Measurements from ENCODE around the gene WDR45B.

DNA sequence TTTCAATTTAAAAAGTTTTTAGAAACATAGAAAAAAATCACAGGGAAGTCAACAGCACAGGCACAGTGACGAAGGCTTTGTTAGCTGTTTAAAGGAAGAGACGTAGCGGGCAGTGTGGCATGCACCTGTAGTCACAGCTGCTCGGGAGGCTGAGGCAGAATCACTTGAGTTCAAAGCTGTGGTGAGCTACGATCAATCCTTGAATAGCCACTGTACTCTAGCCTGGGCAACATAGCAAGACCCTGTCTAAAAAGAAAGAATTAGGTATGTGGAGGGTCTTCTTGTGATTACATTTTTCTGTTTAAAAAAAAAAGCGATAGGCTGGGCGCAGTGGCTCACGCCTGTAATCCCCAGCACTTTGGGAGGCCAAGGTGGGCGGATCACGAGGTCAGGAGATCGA lies 78.6 kb downstream of the WDR45B start:
- no peak for TF ChIP-seq CTCF (IDR thresholded peaks at IDR 0.05)
- TF ChIP-seq POLR2A (IDR thresholded peaks at IDR 0.05; ENCODE audit: low read depth) = no peak
- TF ChIP-seq POLR2AphosphoS5 (IDR thresholded peaks at IDR 0.05) = no peak
- no peak for TF ChIP-seq EP300 (IDR thresholded peaks at IDR 0.05)

Measured in esophagus muscularis mucosa (tissue), 4 donors.